GM18508 (cell line): ENCODE results near the gene MSANTD1.

Experiments
- ATAC-seq: cut with Tn5 transposase; IDR thresholded peaks from one replicate; pipeline ENCODE4 v1.9.1; 2021; ENCODE audit warnings: moderate number of reproducible peaks; ENCODE audit not compliant: insufficient read depth, unreplicated experiment

The MSANTD1 gene

DNA sequence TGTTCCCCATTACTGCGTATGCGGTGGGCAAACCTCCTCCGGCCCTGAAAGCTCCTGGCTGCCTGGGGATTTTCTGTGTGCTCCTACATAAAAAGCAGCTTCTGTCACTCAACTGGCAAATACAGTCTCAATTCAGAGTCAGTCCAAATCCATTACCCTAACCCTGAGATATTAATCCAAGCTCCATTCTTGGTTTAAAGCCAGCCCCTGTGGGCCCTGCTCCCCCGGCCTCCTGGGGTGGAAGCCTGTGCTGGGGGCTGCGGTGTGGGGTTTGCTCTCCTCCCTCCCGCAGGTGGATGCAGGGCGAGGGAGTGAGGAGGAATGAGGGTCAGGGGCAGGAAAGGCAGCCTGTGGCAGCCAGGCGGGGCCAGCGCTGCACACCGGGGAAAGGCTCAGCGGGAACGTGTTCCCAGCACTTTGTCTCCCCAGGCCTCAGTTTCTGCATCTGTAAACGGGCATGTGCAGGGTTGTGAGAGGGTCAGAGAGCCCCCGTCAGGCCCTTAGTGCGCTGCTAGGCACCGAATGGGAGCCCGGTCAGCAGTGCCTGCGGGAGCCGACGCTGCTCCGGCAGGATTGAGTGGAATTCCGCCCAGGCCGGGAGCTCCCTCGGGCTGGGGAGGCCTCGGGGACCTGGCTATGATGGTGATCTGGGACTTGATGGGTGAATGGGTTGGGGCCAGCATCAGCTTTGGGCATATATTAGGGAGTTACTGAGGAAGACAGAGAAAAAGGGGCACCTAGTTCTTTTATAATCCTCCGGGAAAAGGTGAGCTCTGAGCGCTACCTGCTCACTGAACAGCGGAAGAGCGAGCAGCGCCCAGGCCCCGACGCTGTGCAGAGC is 37.6 kb downstream of the MSANTD1 start:
- peak; percentile 82 for ATAC-seq

- ATAC-seq: no peak
Observed at GRCh38 chr4:3287271-3287971, 38.5 kb downstream of the MSANTD1 start.

GRCh38 chr4:3287972-3288570 is 39.1 kb downstream of the MSANTD1 start:
- no peak for ATAC-seq

- ATAC-seq: no peak
Observed at GRCh38 chr4:3288571-3289094, 39.7 kb downstream of the MSANTD1 start.

GRCh38 chr4:3290476-3290875 is 41.5 kb downstream of the MSANTD1 start:
- ATAC-seq: no peak

DNA sequence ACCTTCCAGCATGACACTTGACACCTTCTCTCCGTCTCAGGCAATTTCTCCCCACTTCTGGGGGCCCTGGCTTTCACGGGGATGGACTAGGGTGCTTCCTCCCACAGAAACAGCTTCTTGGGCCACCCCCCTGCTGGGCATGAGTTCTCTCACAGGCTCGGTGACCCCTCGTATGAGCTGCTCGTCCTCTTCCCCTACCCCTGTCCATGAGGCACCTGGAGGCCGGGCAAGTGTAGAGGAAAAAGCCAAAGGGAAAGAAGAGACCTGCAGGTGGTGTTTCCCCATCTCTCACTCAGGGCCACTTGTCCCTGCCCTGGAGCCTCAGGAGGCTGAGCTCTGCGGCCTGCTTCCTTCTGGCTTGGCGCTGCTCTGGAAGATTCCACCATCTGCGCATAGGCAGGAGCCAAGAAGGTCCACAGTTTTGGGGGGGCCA is 41.9 kb downstream of the MSANTD1 start:
- ATAC-seq: no peak

- ATAC-seq: no peak
Observed at GRCh38 chr4:3291411-3291968, 42.5 kb downstream of the MSANTD1 start.

DNA sequence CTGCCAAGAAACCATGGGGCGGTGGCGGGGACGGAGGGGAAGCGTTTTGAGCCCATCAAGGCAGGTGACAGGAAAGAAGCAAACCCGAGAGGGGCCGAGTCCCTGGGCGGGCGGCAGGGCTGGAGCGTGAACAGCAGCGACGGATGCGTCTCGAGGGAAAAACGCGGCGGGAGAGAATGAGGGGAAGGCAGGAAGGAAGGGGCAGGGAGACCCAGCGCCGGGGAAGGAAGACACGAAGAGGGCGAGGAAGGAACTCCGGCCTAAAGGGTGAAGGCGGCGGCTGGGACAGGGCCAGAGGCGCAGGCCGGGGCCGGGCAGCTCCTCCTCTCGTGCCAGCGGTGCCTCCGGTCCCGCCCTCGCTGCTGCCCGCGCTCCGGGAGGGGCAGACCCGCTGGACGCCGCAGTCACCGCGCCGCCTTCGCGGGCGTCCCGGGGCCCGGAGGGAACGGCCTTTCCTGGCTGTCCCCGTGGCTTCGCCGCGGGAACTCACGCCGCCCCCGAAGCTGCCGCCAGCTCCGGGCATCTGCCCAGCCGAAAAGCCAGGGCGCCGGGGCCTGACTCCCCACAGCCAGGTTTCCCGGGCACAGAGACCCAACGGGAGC is 43.1 kb downstream of the MSANTD1 start:
- no peak for ATAC-seq

DNA sequence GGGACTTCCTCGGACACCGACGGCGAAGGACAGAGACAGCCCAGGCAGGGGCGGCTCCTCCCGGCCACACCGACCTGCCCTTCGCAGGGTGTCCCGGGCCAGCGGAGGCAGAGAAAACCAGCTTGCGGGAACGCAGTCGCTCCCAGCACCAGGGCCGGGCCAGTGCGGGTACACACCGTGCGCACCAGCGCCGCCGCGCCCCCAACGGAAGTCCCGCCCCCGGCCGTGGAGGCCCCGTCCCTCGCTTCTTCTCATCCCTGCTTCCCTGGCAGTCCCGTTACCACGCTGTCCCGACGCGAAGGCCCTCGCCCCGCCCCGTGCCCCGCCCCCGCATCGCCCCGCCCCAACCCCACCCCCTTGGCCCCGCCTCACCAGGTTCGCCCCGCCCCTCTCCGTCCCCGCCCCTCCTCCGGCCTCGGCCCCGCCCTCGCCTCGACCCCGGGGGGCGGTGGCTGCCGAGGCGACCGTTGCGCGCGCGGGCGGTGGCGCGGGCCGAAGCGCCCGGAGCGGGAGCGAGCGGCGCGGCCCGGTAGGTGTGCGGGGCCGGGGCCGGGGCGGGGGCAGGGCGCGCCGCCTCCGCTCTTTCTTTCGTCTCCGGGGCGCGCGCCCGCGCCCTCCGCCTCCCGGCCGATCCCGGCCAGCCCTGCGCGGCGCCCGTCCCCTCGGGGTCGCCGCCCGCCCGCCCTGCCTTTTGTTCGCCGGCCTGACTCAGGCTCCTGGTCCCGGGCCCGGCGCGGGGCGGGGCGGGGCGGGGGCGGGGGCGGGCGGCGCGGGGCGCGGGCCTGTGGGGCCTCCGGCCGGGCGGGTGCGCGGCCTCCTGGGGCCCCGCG is 43.8 kb downstream of the MSANTD1 start, which contains the start of gene RGS12:
Gene RGS12 (plus strand): TSS at position 451 of the 830 bp plus-strand sequence. CDS start 23,150 bp downstream, outside the sequence.
- no peak for ATAC-seq

DNA sequence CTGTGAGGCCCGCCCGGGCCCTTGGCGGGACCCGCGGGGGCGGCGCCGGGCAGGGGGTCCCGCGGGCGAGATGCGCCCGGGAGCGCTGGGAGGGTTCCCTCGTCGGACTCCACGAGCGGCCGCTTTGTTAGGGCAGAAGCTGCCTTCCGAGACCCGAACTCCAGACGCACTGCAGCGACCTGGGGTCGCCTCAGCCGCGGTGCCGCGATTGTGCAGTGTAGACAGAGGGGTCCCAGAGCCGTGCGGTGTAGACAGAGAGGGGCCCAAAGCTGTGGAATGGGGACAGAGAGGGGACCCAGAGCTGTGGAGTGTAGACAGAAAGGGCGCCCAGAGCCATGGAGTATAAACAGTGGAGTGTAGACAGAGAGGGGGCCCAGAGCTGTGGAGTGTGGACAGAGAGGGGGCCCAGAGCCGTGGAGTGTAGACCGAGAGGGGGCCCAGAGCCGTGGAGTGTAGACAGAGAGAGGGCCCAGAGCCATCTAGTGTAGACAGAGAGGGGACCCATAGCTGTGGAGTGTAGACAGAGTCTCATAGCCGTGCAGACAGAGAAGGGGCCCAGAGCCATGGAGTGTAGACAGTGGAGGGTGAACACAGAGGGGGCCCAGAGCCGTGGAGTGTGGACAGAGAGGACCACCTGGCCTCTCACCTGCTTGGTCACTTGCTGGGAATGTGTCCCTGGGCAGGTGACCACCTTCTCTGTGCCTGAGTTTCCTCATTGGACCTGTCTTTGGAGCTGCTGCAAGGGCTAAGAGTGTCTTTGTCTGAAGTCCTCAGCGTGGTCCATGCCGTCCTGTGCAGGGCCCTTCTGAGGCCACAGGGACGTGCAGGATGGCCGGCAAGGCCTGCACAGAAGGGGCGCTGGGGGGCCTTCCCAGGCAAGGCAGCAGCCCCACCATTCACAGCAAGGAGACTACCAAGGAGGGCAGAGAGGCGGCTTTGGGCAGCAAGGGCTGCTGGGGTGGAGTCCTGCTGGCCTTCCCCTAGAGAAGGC is 44.7 kb downstream of the MSANTD1 start:
- ATAC-seq: no peak

- ATAC-seq: no peak
Observed at GRCh38 chr4:3294401-3295241, 45.7 kb downstream of the MSANTD1 start.

DNA sequence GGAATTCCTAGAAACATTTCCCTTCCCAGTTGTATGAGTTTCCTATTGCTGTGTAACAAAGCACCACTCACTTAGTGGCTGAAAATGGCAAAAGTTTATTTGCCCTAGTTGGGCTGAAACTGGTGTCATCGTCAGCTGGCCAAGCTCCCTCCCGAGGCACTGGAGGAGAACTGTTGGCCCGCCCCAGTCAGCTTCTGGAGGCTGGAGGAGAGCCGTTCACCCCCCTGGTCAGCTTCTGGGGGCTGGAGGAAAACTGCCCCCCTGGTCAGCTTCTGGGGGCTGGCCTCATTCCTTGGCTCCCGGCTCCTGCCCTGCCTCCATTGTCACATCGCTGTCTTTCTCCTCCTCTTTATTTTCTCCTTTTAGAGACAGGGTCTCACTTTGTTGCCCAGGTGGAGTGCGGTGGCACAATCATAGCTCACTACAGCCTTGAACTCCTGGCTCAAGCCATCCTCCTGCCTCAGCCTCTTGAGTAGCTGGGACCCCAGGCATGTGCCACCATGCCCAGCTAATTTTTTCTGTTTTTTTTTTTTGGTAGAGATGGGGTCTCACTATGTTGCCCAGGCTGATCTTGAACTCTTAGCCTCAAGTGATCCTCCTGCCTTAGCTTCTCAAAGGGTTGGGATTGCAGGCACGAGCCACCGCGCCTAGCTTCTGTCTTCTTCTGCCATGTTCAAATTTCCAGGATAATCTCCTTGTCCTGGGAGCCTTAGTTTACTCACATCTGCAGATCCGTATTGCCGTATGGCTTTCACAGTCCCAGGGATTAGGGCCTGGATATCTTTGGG is 47.1 kb downstream of the MSANTD1 start:
- no peak for ATAC-seq

GRCh38 chr4:3296651-3297050 is 47.7 kb downstream of the MSANTD1 start:
- ATAC-seq: no peak

- no peak for ATAC-seq
Observed at GRCh38 chr4:3297066-3297859, 48.3 kb downstream of the MSANTD1 start.

GRCh38 chr4:3299122-3299975 is 50.4 kb downstream of the MSANTD1 start:
- ATAC-seq: no peak
